ENCODE results near the gene CAPN1. TPM values are rescaled to one million over a fixed set of nuclear protein-coding genes. Genes with fewer than 3 reads are reported as not detected.

CAPN1 gene
- total and polyA plus RNA-seq, 2 of the 13 experiments (the other 11 are each of a cell fraction or from before 2014, with no cell fraction given), result 57.3 to 82.6 TPM

- BruUV-seq (replicated peaks), result no TSS peak
- Histone ChIP-seq H3K27ac (ENCODE audit: extremely low read length, insufficient read depth, low read length) (peak overlapping the region; percentile 96), H2AFZ (ENCODE audit: low read length) (no peak overlapping the region), H3K4me1 (ENCODE audit: insufficient read depth, low read length) (peaks cover 25% of the 10 kb centered on the region), H3K9me3 (ENCODE audit: low read length) (no peaks in the 10 kb centered on the region), H3K4me3 (replicated peaks in 1 of 3; ENCODE audit: insufficient read depth in 1 of 3, low read depth in 2 of 3, low read length in 3 of 3) (peak overlapping the region; percentile 85 to 94 (median 92)), H3K4me2 (ENCODE audit: low read depth, low read length) (peak overlapping the region; percentile 92), H3K36me3 (replicated peaks in 1 of 2; ENCODE audit: control insufficient read depth in 1 of 2, insufficient read depth in 2 of 2, low read length in 2 of 2) (peaks cover 27 to 39% of the 10 kb centered on the region in 2 experiments), H3K9ac (ENCODE audit: insufficient read depth, low read depth, low read length) (peak overlapping the region; percentile 96), H3K27me3 (ENCODE audit: control insufficient read depth in 1 of 2, insufficient read depth in 2 of 2, low read length in 2 of 2) (no peaks in the 10 kb centered on the region; a peak in 1 of 5 replicates), H4K20me1 (ENCODE audit: insufficient read depth, low read length) (peaks cover 17% of the 10 kb centered on the region), H3K79me2 (ENCODE audit: insufficient read depth, low read length) (peaks cover 26% of the 10 kb centered on the region)
- POLR2A ChIA-PET, result interaction anchor here (1.7 to 5.1 kb wide), 7 partner anchors 11 to 224 kb away, joined by 5 to 105 read pairs (median 53); partner anchors contain the start of genes CAPN1, FAU, MRPL49 and TM7SF2
- DNase-seq (ENCODE audit: low spot score) (no peak), FAIRE-seq (no peak), ATAC-seq (no peak)
- WGBS (ENCODE audit: low lambda C conversion rate), result 0% methylated on average over 8 of the region's 20 CpGs
- intact Hi-C loops (cut with micrococcal nuclease; ENCODE audit: unreplicated experiment), result no loop called here
- CTCF ChIA-PET (ENCODE audit: low intra/inter-chr PET ratio, low total read pairs), result interaction anchor here (1.3 kb wide), 1 partner anchor 47 kb away, joined by 3 read pairs; no protein-coding TSS in a partner anchor
- in situ Hi-C loops (cut with HindIII; ENCODE audit: extremely low pct_ligation_motif_present, low pct_unique_long_range_greater_than_20kb), result no loop called here
- TF ChIP-seq ZNF780A (CRISPR knock-in tag; IDR thresholded peaks at IDR 0.05), result 0 out of 2 replicates have a peak, but pooled peaks have one; percentile 68
- 0 out of 2 replicates have a peak, but pooled peaks have one; percentile 1 for TF ChIP-seq BRF2 (CRISPR knock-in tag; IDR thresholded peaks at IDR 0.05)
- 0 out of 2 replicates have a peak, but pooled peaks have one; percentile 16 for TF ChIP-seq ZNF776 (CRISPR knock-in tag; IDR thresholded peaks at IDR 0.05)
- 0 out of 2 replicates have a peak, but pooled peaks have one; percentile 3 for TF ChIP-seq ZNF414 (CRISPR knock-in tag; IDR thresholded peaks at IDR 0.05)
- peak; percentile 4; the same call in 1 of the 2 replicates for TF ChIP-seq ZNF280D (CRISPR knock-in tag; IDR thresholded peaks at IDR 0.05)
- TF ChIP-seq MED1 (CRISPR knock-in tag; IDR thresholded peaks at IDR 0.05), result 0 out of 2 replicates have a peak, but pooled peaks have one; percentile 1
- 0 out of 2 replicates have a peak, but pooled peaks have one; percentile 23 for TF ChIP-seq ZNF816 (CRISPR knock-in tag; IDR thresholded peaks at IDR 0.05; ENCODE audit: borderline replicate concordance)
- no peak for TF ChIP-seq HNF1A (IDR thresholded peaks at IDR 0.05; ENCODE audit: low read depth)
- no peak for TF ChIP-seq HNF1A (CRISPR knock-in tag; IDR thresholded peaks at IDR 0.05; ENCODE audit: borderline replicate concordance)
- no peak for TF ChIP-seq AKAP8 (CRISPR knock-in tag; IDR thresholded peaks at IDR 0.05)
- no peak for TF ChIP-seq PHF5A (CRISPR knock-in tag; IDR thresholded peaks at IDR 0.05; ENCODE audit: low read depth, unreplicated experiment)
- 0 out of 2 replicates have a peak, but pooled peaks have one; percentile 25 for TF ChIP-seq HOXA9 (CRISPR knock-in tag; IDR thresholded peaks at IDR 0.05; ENCODE audit: borderline replicate concordance)
- TF ChIP-seq ZNF652 (CRISPR knock-in tag; IDR thresholded peaks at IDR 0.05; ENCODE audit: borderline replicate concordance, low read depth), result peak; percentile 92
- 0 out of 2 replicates have a peak, but pooled peaks have one; percentile 5 for TF ChIP-seq SRY (CRISPR knock-in tag; IDR thresholded peaks at IDR 0.05)
- TF ChIP-seq ZNF296 (CRISPR knock-in tag; conservative IDR thresholded peaks at IDR 0.05), result 0 out of 2 replicates have a peak, but pooled peaks have one; percentile 10
These were observed 48.0 kb upstream of the CAPN1 start for GRCh38 chr11:65133724-65134123.
